VCaP (cell line): ENCODE data around the gene TLE3.

Source experiments
- H3K27ac ChIP-seq: fragments of 450-650 bp; 2 replicates; pipeline ENCODE4 v1.5.1; 2017
- TF ChIP-seq, protein P1 (sequence below): fragments of 450-650 bp; conservative IDR thresholded peaks from 2 replicates; pipeline ENCODE4 v1.5.1; 2017; ENCODE audit warnings: mild to moderate bottlenecking, moderate library complexity

TLE3 gene

DNA sequence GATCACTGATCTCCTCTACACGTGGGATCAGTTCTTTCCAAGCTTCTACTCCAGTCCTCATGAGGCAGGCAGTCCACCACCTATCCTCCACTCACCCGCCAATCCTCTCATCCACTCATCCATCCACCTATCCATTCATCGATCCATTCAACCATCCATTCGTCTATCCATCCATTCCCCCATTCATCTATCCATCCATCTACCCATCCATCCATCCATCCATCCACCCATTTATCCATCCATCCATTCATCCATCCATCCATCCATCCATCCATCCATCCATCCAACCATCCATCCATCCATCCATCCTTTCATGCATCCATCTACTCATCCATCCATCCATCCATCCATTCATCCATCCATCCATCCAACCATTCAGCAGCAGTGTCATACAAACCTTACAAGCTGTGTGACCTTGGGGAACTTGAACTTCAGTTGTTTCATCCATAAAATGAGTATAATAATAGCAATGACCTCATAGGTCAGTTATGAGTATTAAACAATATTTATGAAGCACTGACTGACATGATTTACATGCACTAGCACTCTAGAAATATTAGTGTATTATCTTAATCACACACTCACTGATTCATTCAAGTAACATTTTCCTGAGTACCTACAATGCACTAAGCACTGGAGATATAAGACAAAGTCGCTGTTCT lies 55.0 kb downstream of the TLE3 start:
- TF ChIP-seq, protein P1, sequence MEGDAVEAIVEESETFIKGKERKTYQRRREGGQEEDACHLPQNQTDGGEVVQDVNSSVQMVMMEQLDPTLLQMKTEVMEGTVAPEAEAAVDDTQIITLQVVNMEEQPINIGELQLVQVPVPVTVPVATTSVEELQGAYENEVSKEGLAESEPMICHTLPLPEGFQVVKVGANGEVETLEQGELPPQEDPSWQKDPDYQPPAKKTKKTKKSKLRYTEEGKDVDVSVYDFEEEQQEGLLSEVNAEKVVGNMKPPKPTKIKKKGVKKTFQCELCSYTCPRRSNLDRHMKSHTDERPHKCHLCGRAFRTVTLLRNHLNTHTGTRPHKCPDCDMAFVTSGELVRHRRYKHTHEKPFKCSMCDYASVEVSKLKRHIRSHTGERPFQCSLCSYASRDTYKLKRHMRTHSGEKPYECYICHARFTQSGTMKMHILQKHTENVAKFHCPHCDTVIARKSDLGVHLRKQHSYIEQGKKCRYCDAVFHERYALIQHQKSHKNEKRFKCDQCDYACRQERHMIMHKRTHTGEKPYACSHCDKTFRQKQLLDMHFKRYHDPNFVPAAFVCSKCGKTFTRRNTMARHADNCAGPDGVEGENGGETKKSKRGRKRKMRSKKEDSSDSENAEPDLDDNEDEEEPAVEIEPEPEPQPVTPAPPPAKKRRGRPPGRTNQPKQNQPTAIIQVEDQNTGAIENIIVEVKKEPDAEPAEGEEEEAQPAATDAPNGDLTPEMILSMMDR = no peak
- no peak overlapping the region for H3K27ac ChIP-seq

DNA sequence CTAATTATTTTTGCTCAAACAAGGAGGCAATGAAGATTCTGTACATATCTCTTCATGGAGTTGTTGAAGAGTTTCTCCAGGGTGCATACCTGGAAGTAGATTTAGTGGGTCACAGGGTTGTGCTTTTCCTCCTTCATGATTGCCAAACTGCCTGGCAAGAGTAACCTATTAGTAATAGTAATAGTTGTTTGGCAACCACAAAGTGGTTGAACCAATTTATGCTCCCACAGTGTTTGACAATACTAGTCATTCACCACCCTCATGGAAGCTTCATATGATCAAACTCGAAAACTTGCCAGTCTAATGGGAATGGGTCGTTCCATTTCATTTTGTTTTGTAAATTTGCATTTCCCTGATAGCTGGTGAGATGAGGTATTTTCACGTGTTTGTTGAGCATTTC lies 57.8 kb downstream of the TLE3 start:
- H3K27ac ChIP-seq = no peak overlapping the region
- TF ChIP-seq, protein P1 = no peak

DNA sequence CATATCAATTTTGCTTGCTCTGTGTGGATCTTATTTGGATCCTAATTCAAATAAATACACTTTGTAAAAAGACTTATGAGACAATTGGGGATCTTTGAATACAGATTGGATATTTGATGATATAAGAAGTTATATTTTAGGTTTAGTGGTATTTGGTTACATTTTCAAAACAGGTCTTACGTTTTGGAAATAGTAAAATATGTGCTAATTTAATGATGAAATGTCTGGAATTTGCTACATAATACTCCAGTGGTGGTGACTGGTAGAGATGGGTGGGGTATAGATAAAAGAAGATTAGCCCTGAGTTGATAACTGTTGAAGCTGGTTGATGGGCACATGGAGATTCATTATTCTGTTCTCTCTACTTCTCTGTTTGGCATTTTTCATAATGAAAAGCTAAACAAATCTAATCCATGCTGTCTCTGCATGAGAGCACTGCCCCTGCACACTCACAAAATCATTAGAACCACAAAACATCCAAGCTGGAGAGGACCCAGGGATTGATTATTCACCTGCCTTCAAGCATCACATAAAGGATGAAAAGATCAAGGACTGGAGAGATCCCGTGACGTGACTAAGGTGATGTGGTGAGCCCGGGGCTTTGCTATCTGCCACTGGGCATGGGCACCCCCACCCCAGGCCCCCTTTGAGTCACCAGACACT lies 58.9 kb downstream of the TLE3 start:
- TF ChIP-seq, protein P1 = no peak
- no peak overlapping the region for H3K27ac ChIP-seq

DNA sequence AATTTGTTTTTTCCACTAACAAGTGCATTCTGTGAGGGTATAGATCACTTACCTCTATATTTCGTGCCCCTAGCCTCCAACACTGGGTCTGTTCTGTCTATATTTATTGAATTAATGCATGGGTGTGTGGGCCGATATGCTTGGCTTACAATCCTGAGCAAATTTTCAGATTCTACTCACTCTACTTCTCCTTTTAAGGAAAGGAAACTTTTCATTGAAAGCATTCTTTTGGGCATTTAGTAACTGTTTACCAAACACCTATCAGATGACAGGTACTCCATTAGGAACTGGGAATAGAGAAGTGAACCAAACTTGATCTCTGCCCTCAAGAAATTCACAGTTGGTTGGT lies 60.5 kb downstream of the TLE3 start:
- TF ChIP-seq, protein P1 = no peak
- no peak overlapping the region for H3K27ac ChIP-seq

DNA sequence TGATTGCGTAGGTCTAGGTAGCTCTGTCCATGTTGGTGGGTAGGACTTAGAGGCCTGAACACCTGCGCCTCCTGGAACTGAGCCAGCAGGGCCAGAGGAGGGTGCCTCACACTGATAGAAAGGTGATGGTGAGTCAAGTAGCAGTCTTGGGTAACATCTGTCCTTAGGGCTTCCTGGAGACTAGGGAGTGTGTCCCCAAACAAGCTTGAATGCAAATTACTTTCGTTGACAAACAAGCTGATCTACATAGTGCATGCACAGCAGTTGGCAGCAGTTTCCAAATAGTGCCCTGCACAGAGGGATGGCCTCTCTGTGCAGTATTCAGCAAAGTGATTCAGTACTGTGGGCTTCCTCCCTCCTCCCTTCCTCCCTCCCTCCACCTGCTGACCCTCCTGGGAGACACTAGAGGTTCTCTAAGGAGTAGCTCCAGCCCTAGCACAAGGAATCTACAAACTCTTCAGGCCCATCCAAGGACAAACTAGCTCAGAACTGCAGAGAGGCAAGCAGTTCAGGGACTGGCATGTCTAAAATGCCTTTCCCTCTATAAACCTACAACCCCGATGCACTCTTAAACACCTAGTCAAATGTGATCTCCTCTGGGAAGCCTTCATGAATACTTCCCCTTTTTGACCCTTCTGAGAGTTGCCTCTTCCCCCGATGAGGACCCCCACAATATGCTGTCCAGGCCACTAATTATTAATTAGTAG lies 61.0 kb downstream of the TLE3 start:
- no peak overlapping the region for H3K27ac ChIP-seq

DNA sequence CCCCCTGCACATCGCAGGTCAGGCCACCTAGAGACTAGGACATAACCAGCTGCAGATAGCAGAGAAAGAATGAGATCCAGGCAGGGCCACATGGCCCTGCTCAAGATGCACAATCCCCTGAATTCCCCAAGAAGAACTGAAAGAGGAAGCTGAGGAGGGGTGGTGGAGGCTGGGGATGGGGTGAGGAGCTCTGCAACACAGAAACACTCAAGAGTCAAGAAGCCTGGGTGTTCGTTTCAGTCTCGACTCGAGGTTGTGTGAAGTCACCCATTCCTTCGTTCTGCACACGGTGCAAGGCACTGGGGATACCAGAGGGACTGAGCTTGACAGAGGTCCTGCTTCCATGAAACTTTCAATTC lies 62.0 kb downstream of the TLE3 start:
- H3K27ac ChIP-seq = no peak overlapping the region
- TF ChIP-seq, protein P1 = no peak

More for the DNA sequence above, 61.0 kb downstream of the TLE3 start:
- TF ChIP-seq, protein P1 = no peak

DNA sequence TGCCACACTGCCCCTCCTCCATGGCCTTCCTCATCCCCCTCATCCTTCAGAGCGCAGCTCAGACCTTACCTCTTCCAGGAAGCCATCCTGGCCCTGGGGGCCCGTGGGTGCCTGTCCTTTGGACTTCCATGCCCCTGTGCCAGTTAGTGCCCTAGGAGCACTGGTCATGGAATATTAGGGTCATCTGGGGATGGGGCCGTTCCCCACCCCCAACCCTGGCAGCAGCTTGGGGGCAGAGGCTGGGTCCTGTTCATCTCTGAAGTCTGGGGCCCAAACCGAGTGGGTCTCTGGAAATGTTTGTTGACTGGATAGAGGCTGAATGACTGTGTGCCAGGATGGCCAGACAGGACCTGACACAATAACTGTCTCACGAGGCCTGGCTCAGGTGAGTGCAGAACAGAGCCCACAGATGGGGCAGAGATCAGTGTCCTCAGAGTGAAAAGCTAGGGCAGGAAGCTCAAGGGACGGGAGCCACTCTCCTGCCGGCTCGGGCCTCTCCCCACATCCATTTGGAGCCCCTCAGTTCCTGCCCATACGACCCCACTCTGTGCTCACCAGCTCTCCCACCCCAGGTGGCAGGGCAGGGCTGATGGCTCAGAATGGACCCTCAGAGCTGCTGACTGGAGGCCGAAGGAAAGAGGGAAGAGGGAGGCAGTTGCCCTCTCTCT lies 62.5 kb downstream of the TLE3 start:
- no peak overlapping the region for H3K27ac ChIP-seq
- TF ChIP-seq, protein P1 = no peak
